ENCODE data around the gene AHI1. TPM values are rescaled to one million over a fixed set of nuclear protein-coding genes. Genes with fewer than 3 reads are reported as not detected.

Gene AHI1
- total and polyA plus RNA-seq, 9 donors, result 7.1 to 56.2 (median 26.7) TPM

GRCh38 chr6:135354407-135354806 lies 143.1 kb downstream of the AHI1 start:
- DNase-seq, result no peak
- Histone ChIP-seq H3K36me3 (no peaks in the 10 kb centered on the region), H3K9me3 (no peaks in the 10 kb centered on the region), H3K4me3 (no peak overlapping the region), H3K27me3 (no peaks in the 10 kb centered on the region), H3K4me1 (ENCODE audit: insufficient read depth) (no peaks in the 10 kb centered on the region), H3K27ac (no peak overlapping the region)
- 85 to 90% (median 87%) methylated on average over 1 of the region's 1 CpG for WGBS, 3 donors
- intact Hi-C loops (cut with DNase I), result no loop called here
- TF ChIP-seq POLR2A (IDR thresholded peaks at IDR 0.05) (no peak), EP300 (IDR thresholded peaks at IDR 0.05) (no peak), CTCF (IDR thresholded peaks at IDR 0.05) (no peak)

- intact Hi-C loops (cut with DNase I), result no loop called here
- Histone ChIP-seq H3K4me3 (no peak overlapping the region), H3K27ac (no peak overlapping the region), H3K27me3 (no peaks in the 10 kb centered on the region), H3K36me3 (no peaks in the 10 kb centered on the region), H3K9me3 (no peaks in the 10 kb centered on the region), H3K4me1 (ENCODE audit: insufficient read depth) (no peaks in the 10 kb centered on the region)
- DNase-seq, result no peak
- 96 to 98% (median 96%) methylated on average over 2 of the region's 2 CpGs for WGBS, 3 donors
- TF ChIP-seq EP300 (IDR thresholded peaks at IDR 0.05) (no peak), CTCF (IDR thresholded peaks at IDR 0.05) (no peak), POLR2A (IDR thresholded peaks at IDR 0.05) (no peak)
Measured at GRCh38 chr6:135353113-135353512, 144.4 kb downstream of the AHI1 start.

- Histone ChIP-seq H3K4me1 (ENCODE audit: insufficient read depth) (no peaks in the 10 kb centered on the region), H3K9me3 (no peaks in the 10 kb centered on the region), H3K27me3 (no peaks in the 10 kb centered on the region), H3K36me3 (no peaks in the 10 kb centered on the region), H3K4me3 (no peak overlapping the region), H3K27ac (no peak overlapping the region)
- 96 to 100% (median 100%) methylated on average over 1 of the region's 1 CpG for WGBS, 3 donors
- intact Hi-C loops (cut with DNase I), result no loop called here
- no peak for DNase-seq
- TF ChIP-seq CTCF (IDR thresholded peaks at IDR 0.05) (no peak), EP300 (IDR thresholded peaks at IDR 0.05) (no peak), POLR2A (IDR thresholded peaks at IDR 0.05) (no peak)
Measured at GRCh38 chr6:135351635-135352034, 145.9 kb downstream of the AHI1 start.

GRCh38 chr6:135347887-135348286 lies 149.7 kb downstream of the AHI1 start:
- intact Hi-C loops (cut with DNase I), result no loop called here
- Histone ChIP-seq H3K4me1 (ENCODE audit: insufficient read depth) (no peaks in the 10 kb centered on the region), H3K27me3 (no peaks in the 10 kb centered on the region), H3K4me3 (no peak overlapping the region), H3K9me3 (no peaks in the 10 kb centered on the region), H3K27ac (no peak overlapping the region), H3K36me3 (no peaks in the 10 kb centered on the region)
- 85 to 88% (median 88%) methylated on average over 4 of the region's 4 CpGs for WGBS, 3 donors
- no peak for DNase-seq
- TF ChIP-seq EP300 (IDR thresholded peaks at IDR 0.05) (no peak), CTCF (IDR thresholded peaks at IDR 0.05) (no peak), POLR2A (IDR thresholded peaks at IDR 0.05) (no peak)

GRCh38 chr6:135346747-135347146 lies 150.8 kb downstream of the AHI1 start:
- Histone ChIP-seq H3K4me3 (no peak overlapping the region), H3K4me1 (ENCODE audit: insufficient read depth) (no peaks in the 10 kb centered on the region), H3K9me3 (no peaks in the 10 kb centered on the region), H3K27me3 (no peaks in the 10 kb centered on the region), H3K27ac (no peak overlapping the region), H3K36me3 (no peaks in the 10 kb centered on the region)
- WGBS, 3 donors, result 91 to 96% (median 93%) methylated on average over 1 of the region's 1 CpG
- intact Hi-C loops (cut with DNase I), result no loop called here
- no peak for DNase-seq
- TF ChIP-seq CTCF (IDR thresholded peaks at IDR 0.05), result no peak
- no peak for TF ChIP-seq EP300 (IDR thresholded peaks at IDR 0.05)
- TF ChIP-seq POLR2A (IDR thresholded peaks at IDR 0.05), result no peak

Data from ovary (tissue), 9 donors.